NCI-H1048 (cell line): ENCODE results near the gene TSPO.

Source experiments
- DNase-seq: peaks from one replicate; lab custom pipeline; 2025; lab: John Stamatoyannopoulos, UW

The TSPO gene

DNA sequence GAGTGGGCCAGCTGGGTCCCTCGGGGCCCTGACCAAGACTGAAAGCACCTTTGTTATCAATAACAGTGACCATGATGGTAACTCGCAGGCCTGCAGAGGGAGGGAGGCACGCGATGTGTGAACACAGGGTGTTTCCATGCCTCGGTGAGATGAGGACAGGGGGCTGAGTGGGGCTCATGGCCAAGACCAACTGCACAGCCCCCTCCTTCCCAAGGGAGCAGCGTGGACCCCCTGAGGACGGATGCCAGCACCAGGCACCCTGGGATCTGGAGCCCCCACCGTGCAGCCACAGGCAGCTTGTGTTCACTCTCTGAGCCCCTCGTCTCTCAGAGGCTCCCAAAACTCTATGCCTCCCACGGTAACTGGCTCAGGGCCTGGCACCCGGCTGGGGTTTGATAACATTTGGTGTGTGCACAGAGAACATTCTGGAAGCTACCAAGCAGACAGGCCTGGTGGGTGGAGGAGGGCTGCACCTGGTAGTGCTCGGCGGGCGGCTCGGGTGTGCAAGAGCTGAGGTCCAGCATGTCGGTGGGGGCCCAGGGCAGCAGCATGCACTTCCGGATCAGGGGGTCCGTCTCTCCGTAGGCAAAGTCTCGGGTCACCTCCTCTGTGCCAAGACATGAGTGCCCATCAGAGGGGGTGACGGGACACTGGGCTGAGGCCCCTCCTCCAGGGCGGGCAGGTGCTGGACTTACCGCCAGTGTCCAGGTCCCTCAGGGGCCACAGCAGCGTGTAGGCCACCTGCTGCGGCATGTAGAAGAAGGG is 28.0 kb downstream of the TSPO start:
- DNase-seq = no peak

DNA sequence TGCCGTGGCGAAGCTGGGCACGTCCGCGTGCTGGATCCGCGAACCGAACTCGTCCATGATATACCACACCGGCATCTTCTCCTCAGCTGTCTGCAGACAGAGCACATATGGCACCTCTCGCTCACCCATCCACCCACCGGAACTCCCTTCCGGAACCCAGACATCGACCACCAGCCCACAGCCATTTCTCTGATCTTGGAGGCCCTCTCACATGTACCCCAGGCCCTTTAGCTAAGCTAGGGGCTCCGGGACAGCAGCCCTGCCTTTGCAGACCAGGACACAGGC is 28.5 kb downstream of the TSPO start:
- DNase-seq = no peak

DNA sequence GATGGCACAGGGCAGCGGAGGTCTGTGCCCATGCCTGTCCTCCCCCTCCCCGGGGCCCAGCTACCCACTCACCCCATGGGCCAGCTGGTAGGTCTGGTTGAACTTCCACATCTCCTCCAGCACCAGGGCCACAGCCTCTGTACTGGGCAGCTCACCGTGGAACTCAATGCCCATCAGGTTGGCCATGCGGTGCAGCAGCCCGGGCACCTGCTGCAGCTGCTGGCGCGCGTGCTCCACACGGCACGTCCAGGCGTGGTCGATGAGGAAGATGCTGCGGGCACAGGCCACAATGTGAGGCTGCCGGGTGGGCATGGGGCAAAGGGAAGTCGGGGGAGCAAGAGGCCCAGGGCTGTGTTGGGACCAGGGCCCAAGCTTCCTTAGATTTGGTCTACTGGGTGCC is 29.3 kb downstream of the TSPO start:
- no peak for DNase-seq

DNA sequence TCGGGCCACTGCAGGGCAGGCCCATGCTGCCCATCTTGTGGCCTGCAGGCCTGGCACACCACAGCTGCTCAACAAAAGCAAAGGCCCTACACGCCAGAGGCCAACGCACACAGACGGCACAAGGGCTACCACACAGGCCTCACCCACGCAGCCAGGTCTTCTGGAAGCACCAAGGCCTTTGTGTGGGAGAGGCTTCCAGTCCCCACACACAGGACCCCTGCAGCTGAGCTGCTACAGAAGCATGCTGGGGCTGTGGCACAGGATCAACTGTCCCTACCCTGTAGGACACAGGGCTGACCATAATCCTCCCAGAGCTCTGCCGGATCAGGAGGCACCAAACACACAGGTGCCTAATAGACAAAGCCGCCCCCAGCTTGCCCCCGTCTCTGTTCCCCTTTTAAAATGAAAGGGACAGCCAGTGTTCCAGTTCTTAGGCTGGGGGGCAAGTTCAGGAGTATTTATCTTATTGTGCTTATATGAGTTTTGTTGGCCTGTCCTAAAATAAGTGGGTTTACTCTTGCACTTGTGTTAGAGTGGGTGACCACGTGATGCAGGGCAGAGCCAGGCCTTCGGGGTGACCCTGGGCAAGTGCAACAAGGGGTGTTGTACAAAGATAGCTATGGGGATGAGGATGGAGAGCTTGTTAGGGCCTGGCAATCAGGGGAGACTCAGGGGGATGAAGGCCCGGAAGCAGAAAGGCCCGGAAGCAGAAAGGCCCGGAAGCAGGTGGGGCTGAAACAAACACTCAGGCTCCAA is 30.1 kb downstream of the TSPO start:
- DNase-seq = no peak

DNA sequence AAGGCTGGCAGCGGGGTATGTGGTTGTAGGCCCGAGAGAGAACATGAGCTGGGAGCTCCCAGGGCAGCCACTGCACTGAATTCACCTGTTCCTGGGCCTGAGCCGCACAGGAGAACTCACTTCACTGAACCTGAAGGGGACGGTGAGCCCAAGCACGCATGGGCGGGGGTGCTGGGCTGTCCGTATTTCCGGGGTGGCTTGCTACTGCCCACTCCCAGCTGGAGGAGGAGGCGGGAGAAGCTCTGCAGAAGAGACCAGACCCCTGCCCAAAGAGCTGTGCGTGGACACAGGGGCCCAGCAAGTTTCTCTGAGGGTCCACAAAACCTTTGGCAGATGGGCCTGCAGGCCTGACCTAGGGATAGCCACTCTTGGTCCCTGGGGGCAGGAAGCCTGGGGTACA is 30.8 kb downstream of the TSPO start:
- no peak for DNase-seq

DNA sequence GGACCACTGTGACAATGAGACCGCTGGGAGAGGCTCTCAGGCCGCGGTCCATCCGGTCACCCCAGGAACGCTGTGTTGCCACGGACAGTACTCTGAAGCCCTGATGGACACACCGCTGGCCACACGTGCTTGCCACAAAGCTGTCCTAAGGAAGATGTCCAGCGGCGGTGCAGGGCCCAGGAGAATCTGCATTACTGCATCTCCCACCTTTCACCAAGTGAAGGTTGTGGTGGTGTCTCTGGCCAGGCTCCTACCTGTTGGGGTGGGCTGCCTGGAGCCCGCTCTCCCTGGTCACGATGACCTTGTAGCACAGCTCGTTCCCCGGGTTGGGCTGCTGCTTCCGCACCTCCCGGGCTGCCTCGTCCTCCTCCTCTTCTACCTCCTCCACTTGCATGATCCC is 31.4 kb downstream of the TSPO start:
- no peak for DNase-seq

DNA sequence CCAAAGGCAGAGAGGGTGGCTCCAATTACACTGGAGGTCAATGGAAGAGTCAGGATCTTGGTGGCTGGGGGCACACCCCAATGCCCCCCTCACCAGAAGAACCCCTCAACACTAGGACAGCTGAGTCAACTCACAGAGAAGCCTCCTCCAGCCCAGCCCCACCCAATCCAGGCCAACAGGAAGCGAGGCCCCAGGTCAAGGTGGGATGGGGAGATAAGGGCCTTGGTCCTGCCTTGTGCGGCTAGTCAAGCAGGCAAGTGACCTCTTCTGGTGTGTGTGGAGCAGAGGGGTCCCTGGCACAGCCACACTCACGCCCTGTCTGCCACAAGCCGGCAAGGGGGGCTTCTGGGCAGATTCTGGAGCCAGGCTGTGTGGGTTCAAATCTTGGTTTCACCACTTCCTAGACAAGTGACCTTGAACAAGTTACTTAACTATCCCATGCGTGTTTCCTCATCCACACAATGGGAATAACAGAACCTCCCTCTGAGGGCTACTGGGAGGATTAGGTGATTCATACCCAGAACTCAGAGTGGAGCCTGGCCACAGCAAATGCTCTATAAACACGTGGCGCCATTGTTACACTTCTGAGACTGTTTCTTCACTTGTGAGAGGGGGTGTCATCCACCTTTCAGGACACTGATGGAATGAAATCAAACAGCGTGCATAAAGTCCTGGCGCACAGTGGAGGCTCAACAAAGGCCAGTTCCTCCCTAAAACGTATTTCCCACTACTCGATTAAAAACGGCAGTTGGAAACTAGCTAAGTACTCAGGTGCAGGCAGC is 32.3 kb downstream of the TSPO start:
- no peak for DNase-seq

DNA sequence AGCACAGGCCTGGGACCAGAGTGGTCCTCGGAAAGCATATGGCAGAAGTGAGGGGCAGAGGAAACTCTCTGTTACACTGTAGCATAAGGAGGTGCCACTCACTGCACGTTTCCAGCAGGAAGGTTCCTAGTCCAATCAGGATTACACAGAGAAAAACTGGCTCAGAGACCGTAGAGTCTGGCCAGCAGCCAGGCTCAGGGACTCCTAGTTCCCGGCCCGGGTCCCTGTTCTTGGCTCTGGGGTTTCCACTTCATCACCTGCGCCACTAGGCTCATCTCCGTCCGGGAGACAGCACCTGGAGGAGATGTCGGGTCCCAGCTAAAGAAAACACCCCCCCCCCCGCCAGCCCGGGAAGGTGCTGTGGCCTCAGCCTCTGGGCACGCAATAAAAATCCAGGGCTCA is 34.5 kb downstream of the TSPO start:
- DNase-seq = no peak

DNA sequence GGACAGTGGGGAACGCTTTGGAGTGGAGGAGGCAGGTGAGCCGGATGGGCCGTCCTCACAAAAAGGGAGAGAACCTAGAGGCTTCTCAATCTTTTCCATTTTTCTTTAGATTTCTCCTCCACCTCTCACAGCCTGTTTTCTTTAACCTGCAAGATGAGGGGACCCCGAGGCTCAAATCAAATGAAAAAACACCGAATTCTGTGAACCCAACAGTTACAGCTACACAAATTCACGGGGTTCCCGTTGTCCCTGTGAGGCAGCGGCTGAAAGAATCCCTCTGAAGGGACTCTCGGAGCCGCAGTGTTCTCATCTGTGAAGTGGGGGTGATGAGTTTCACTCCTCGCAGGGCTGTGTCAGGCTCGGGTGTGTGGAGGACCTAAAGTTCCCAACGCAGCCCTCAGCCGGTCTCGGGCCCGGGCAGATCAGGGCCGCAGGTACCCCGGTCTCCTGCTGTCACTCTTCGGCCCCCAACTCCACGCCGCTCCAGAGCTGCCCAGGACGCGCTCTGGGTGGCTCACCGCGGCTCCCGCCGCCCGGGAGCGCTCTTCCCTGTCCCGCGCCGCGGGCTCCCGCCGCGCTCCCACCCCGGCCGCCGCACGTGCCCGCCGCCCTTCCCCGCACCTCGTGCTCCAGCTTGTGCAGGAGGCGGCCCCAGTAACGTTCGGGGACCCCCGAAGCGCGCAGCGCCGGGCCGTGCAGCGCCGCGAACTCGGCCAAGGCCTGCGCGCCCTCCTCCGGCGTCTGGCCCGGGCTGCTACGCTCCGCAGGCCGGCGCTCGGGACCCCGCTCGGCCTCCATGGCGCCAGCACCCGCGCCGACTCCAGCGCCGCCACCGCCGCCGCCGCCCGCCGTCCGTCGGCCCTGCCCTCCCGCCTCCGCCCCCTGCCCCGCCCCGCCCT is 35.2 kb downstream of the TSPO start, which contains the start of gene TTLL12:
TTLL12 (minus strand) TSS at position 863 of the 899 bp plus-strand sequence; CDS start at position 798, 65 bp downstream.
- no peak for DNase-seq

DNA sequence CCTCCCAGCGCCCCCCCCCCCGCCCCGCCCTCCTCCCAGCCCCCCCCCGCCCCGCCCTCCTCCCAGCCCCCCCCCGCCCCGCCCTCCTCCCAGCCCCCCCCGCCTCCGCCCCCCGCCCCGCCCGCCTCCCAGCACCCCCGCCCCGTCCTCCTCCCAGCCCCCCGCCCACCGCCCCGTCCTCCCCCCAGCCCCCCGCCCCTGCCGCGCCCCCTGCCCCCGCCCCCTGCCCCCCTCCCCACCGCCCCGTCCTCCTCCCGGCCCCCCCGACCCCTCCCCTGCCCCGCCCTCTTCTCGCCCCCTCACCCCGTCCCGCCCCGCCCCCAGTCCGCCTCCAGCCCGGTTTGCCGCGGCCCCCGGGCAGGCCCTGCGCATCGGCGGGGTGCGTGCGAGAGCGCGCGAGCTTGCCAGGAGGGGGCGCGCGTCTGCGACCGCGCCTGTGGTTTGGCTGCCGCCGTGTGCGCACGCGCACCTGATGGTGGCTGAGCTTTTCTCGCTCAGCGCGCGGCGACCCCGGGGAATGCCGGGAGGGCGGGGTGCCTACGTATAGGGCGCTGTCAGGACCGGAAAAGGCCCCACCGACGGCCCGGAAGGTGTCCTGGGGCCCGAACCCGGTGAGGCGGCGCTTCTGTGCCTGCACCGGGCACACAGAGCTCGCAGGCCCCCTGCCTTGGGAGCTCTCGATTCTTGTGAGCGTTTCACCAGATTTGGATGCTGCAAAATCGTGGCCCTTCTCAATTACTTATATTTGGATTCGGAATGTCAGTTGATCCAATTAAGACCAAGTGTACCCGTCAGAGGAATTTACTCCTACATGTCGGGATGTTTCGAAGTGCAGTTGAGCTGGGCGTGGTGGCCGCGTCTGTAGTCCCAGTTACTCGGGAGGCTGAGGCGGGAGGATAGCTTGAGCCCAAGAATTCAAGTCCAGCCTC is 36.1 kb downstream of the TSPO start:
- DNase-seq = peak; percentile 83

DNA sequence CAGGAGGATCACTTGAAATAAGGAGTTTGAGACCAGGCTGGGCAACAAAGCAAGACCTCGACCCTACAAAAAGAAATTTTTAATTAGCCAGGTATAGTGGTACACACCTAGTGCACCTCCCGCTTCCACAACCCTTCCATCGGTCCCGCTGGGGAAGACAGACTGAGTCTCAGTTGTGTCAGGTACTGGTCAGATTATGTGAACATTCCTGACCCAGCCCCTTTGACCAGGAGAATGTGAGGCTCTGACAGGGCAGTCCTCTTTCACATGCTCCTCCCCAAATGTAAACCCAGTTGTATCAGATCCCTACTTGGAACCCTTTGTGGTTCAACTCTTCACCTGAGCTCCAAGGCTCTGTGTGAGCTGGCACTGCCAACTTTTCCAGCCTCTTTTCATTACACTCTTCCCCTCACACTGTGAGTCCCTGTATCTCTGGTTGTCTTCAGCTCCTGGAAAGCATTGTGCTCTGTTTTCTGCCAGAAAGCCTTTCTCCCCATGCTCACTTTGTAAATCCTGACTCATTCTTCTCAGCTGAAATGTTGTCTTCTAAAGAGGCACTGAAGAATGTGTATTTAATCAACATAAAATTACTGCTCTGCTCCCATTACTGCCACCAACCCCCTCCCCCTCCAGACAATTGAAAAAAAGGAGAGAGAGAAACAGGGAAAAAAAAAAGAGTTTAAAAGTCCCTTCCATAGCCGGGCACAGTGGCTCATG is 37.6 kb downstream of the TSPO start:
- no peak for DNase-seq

DNA sequence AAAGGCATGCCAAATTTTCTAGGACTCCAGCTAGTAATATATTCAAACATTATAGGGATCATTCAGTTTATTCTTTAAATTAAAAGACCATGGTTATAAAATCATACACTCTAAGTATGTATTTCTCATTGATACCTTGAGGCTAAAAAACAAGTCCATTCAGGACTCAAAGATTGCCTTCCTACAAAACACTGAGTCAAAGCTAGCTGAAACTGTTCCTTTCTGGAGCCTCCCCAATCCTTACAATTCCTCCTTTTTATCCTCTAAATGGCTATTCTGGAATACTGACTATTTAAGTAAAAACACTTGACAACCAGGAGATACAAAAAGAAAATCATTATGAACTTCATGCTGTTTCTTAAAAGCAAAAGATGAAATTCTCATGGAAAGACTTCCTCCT is 40.5 kb downstream of the TSPO start:
- no peak for DNase-seq

DNA sequence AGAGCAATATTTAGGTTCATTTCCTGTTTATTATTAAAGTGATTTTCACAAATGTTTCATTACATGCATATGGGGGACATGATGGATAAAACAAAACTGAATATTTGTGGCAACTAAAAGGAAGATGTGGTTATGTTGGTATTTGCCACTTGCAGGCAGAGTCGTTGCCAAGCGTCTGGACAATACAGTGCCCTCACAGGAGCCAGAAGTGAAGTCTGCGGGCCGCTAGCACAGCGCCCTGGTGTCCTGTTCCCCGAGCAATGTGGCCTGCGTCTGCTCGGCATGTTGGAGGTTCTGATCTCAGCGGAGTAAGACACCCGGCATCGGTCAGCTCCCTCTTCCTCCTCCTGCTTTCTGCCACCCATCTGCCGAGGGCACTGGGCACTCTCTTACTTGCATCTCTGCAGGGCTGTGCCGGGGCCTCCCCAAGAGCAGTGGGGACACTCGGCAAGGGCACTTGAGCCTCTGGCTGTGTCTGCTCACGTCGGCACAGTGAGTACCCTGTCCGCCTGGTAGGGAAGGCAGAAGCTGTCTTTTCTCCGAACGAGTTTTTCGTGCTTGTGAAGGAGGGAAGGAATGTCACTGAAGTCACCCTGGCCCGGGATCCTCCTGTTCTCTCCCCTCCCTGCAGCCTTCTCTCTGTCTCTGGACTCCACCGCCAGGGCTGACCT is 46.0 kb downstream of the TSPO start:
- DNase-seq = no peak

DNA sequence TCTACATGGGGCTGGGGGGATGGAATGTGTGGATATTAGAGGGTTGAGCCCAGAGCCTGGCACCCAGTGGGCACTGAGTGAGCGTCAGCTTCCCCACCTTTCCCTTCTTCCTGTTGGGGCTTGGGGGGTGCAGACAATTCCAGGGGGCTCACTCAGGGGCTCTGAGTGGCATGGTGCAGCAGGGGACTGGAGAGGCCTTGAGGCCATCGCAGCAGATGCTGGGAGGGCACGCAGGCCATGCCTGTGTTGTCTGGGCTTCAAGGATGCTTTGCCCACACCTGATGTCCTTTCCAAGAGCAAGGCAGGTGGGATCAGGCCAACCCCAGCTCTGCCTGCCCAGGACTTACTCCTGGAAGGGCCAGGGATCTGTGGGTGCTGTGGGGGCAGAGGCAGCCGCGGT is 46.8 kb downstream of the TSPO start:
- DNase-seq = no peak

DNA sequence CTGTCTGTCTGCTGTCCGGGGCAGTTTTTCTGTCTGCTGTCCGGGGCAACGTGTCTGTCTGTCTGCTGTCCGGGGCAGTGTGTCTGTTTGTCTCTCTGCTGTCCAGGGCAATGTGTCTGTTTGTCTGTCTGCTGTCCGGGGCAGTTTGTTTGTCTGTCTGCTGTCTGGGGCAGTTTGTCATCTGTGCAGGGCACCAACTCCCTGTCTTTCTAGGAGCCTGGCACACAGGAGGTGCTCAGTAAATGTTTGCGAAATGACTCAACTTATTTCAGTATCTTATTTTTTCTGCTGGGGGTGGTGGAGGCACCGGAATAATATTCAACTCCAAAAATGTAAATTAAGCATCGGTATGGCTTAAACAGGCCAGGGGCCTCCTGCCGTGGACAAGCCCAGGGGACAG is 47.6 kb downstream of the TSPO start:
- no peak for DNase-seq

DNA sequence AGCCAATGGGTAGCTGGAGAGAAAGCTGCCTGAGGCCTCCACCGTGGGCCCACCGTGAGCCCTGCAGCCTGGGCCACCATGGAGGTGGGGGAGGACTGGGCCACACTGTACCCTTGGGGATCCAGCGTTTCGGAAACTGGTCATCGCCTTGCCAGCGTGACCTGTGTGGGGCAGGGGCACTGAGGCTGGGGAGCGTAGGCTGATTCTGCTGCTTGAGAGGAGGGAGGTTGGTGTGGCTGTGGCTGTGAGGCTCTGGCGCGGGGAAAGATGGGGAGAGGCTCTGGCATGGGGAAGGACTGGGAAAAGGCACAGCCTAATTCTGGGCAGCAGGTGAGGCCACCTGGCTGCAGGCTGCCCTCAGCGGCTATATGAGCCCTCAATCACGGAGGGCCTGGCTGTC is 48.2 kb downstream of the TSPO start:
- DNase-seq = no peak

DNA sequence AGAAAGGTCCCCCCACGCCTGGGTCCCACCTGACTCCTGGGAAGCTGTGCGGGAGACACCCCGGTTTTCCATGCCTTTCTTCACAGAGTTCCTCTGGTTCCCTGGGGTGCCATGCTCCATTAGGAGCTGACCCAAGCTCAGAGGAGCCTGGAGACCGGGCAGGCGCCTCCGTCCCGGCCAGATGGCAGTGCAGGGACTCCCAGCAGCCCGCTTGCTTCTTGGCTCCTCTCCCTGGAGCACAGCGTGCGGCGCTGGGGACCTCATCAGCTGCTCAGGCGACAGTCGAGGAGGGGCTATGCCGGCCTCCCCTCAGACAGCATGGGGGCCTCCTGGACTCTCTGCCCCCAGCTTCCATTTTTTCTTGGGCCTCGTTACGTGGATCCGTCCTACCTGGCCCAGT is 48.7 kb downstream of the TSPO start:
- no peak for DNase-seq

DNA sequence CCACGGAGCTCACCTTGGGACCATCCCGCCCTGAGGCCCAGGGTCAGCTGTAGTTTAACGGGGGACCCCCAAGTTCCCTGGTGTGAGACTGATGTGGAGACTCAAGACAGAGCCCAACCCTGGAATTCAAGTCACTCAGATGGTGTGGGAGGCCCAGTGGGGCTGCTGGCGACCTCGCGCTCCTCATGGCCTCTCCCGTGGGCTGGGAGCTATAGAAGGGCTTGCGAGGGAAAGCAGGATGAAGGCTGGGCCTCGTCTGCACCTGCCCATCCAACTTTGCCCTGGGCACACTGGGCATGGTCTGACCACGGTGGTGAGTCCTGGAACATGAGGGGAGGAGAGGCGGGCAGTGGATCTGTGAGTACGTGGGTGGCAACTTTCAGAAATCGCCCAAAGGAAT is 49.2 kb downstream of the TSPO start:
- DNase-seq = no peak

DNA sequence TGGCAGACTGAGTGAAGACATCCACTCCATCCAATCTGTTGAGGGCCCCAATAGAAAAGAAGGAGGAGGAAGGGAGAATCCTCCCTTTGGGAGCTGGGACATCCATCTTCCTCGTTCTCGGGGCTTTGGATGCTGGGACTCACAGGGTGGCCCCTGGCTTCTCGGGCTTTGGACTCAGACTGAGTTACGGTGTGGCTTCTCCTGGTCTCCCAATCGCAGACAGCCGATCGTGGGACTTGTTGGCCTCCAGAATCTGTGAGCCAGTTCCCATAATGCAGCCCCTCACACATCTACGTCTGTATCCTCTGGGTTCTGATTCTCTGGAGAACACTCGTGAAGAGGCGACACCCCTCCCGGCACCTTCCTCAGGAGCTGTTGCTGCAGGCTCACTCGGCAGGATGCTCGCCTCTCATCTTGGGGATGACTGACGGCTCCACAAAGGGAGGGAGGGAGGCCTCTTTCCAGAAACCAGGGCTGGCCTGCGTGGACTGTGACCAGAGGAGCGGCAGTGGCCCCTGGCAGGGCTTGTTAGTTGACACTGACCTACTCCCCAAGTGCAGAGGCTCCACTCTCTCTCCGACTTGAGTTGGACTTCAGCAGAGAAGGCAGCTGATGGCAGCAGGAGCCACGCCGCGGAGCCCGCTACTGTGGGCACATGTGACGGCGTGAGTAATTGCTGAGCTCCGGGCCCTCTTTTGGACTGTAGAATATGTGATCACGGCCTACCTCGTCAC is 50.3 kb downstream of the TSPO start:
- DNase-seq = no peak
